Measurements from ENCODE around the gene ZAP70. TPM values are rescaled to one million over a fixed set of nuclear protein-coding genes. Genes with fewer than 3 reads are reported as not detected.

The ZAP70 gene
- total and polyA plus RNA-seq, 10 of the 15 experiments (the other 5 are each of a cell fraction or from before 2014, with no cell fraction given): 0.18 to 2.9 (median 1.2) TPM; not detected in 1

DNA sequence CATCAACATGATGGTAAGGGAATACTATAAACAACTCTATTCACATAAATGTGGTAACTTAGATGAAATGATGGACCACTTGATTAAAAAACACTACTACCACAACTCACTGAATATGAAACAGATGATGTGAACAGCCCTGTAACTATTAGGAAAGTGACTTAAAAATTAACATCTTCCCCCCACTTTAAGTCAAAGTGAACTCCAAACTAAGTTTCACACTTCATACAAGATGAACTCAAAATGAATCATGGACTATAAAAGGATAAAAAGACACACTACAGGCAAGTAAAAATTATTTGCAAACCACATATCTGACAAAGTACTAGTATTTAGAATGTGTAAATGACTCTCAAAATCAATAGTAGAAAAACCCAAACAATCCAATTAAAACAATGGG lies 71.6 kb downstream of the ZAP70 start:
- ATAC-seq (no peak), FAIRE-seq (no peak), DNase-seq (ENCODE audit: low read depth, low spot score) (no peak)
- H3K36me3 ChIP-seq (ENCODE audit: control insufficient read depth in 2 of 2, insufficient read depth in 2 of 2, low read length in 1 of 2): peaks cover 0 to 6% of the 10 kb centered on the region in 2 experiments; a peak in 2 of 4 replicates
- in situ Hi-C loops (cut with MboI): no loop called here
- H3K4me1 ChIP-seq (ENCODE audit: control insufficient read depth, insufficient read depth, low read length): no peaks in the 10 kb centered on the region
- H3K9ac ChIP-seq (ENCODE audit: control insufficient read depth, insufficient read depth, low read length): no peak overlapping the region
- TF ChIP-seq, protein P1, sequence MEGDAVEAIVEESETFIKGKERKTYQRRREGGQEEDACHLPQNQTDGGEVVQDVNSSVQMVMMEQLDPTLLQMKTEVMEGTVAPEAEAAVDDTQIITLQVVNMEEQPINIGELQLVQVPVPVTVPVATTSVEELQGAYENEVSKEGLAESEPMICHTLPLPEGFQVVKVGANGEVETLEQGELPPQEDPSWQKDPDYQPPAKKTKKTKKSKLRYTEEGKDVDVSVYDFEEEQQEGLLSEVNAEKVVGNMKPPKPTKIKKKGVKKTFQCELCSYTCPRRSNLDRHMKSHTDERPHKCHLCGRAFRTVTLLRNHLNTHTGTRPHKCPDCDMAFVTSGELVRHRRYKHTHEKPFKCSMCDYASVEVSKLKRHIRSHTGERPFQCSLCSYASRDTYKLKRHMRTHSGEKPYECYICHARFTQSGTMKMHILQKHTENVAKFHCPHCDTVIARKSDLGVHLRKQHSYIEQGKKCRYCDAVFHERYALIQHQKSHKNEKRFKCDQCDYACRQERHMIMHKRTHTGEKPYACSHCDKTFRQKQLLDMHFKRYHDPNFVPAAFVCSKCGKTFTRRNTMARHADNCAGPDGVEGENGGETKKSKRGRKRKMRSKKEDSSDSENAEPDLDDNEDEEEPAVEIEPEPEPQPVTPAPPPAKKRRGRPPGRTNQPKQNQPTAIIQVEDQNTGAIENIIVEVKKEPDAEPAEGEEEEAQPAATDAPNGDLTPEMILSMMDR (IDR thresholded peaks at IDR 0.05 in 2 of 3, conservative IDR thresholded peaks at IDR 0.05 in 1 of 3; ENCODE audit: control insufficient read depth in 2 of 3, extremely low read depth in 1 of 3, insufficient read depth in 1 of 3, low read depth in 3 of 3, low read length in 3 of 3): no peak
- TF ChIP-seq PML (IDR thresholded peaks at IDR 0.05; ENCODE audit: low read length) (no peak), BCL11A (IDR thresholded peaks at IDR 0.05; ENCODE audit: low read depth, low read length) (no peak), MXI1 (IDR thresholded peaks at IDR 0.05; ENCODE audit: low read depth, low read length) (no peak)
- TF ChIP-seq, protein P2, sequence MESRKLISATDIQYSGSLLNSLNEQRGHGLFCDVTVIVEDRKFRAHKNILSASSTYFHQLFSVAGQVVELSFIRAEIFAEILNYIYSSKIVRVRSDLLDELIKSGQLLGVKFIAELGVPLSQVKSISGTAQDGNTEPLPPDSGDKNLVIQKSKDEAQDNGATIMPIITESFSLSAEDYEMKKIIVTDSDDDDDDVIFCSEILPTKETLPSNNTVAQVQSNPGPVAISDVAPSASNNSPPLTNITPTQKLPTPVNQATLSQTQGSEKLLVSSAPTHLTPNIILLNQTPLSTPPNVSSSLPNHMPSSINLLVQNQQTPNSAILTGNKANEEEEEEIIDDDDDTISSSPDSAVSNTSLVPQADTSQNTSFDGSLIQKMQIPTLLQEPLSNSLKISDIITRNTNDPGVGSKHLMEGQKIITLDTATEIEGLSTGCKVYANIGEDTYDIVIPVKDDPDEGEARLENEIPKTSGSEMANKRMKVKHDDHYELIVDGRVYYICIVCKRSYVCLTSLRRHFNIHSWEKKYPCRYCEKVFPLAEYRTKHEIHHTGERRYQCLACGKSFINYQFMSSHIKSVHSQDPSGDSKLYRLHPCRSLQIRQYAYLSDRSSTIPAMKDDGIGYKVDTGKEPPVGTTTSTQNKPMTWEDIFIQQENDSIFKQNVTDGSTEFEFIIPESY (IDR thresholded peaks at IDR 0.05): no peak
- ChIA-PET CTCF (no interaction called here), SMC1A (ENCODE audit: uncharacterized antibody, unreplicated experiment) (no interaction called here), RAD21 (ENCODE audit: unreplicated experiment) (no interaction called here), POLR2A (no interaction called here)
- no peaks in the 10 kb centered on the region for H3K79me2 ChIP-seq (ENCODE audit: control insufficient read depth, insufficient read depth, low read length)
- H3K9me3 ChIP-seq (replicated peaks; ENCODE audit: control insufficient read depth, insufficient read depth, low read length): no peaks in the 10 kb centered on the region
- intact Hi-C loops (cut with micrococcal nuclease; ENCODE audit: unreplicated experiment): no loop called here
- BruUV-seq (replicated peaks): no TSS peak
- H3K27me3 ChIP-seq (replicated peaks in 1 of 2; ENCODE audit: control insufficient read depth in 2 of 2, insufficient read depth in 2 of 2, low read length in 1 of 2): no peaks in the 10 kb centered on the region
- no peaks in the 10 kb centered on the region for H4K20me1 ChIP-seq (ENCODE audit: control insufficient read depth, insufficient read depth)
- H3K27ac ChIP-seq (ENCODE audit: control insufficient read depth, insufficient read depth): no peak overlapping the region
- no peak overlapping the region for H3K4me2 ChIP-seq (ENCODE audit: control insufficient read depth, insufficient read depth)
- H3K4me3 ChIP-seq: no peak overlapping the region
- no peak overlapping the region for H2AFZ ChIP-seq (ENCODE audit: control insufficient read depth, low read depth, low read length)
